H1 (cell line): ENCODE data around the gene SPDYE8. TPM values are rescaled to one million over a fixed set of nuclear protein-coding genes. Genes with fewer than 3 reads are reported as not detected.
"Not testable (repeated sequence)": the region's sequence is repeated elsewhere in the genome, so short reads cannot be mapped to it uniquely, and the experiment has no call there.

Experiments used
- CTCF ChIA-PET: fragments of 300-600 bp; sonication (Branson Sonifier 250); formaldehyde crosslinking; loops from one replicate; lab custom pipeline; 2021; ENCODE audit not compliant: partially characterized antibody; lab: Charles Lee
- POLR2A ChIA-PET: fragments of 300-600 bp; sonication (Branson Sonifier 250); formaldehyde crosslinking; loops from one replicate; lab custom pipeline; 2021; ENCODE audit warnings: inconsistent platforms; ENCODE audit not compliant: partially characterized antibody; lab: Charles Lee
- DNase-seq, 2 experiments: peaks; one replicate each; pipeline versions ENCODE4 v3.0.0 to v3.0.0-alpha.2; 2010 to 2022; ENCODE audit warnings: low spot score in 2 of 2, low read depth in 1 of 2, mixed read lengths in 1 of 2
- FAIRE-seq: peaks from 2 replicates; lab custom pipeline; 2011; peaks lifted over from hg19 to GRCh38; lab: Jason Lieb, UNC
- H2AFZ ChIP-seq: 2 replicates; pipeline ENCODE4 v1.8.1; 2012; ENCODE audit warnings: low read length, inconsistent platforms
- H2AK5ac ChIP-seq: 2 replicates; pipeline ENCODE4 v1.6.1; 2013; ENCODE audit warnings: low read depth, low read length
- H2BK120ac ChIP-seq: replicated peaks from 2 replicates; pipeline ENCODE3; 2013; ENCODE audit warnings: low read depth, low read length, inconsistent platforms
- H2BK12ac ChIP-seq: 2 replicates; pipeline ENCODE4 v1.6.1; 2013; ENCODE audit warnings: low read depth, low read length
- H2BK15ac ChIP-seq: 2 replicates; pipeline ENCODE4 v1.6.1; 2013; ENCODE audit warnings: low read length
- H2BK20ac ChIP-seq: 2 replicates; pipeline ENCODE4 v1.6.1; 2013; ENCODE audit warnings: low read length
- H2BK5ac ChIP-seq: 2 replicates; pipeline ENCODE4 v1.6.1; 2013; ENCODE audit warnings: low read depth, low read length
- H3K14ac ChIP-seq: 2 replicates; pipeline ENCODE4 v1.6.1; 2013; ENCODE audit warnings: inconsistent platforms; ENCODE audit not compliant: insufficient read length
- H3K18ac ChIP-seq: 2 replicates; pipeline ENCODE4 v1.6.1; 2013; ENCODE audit warnings: low read length; ENCODE audit errors: extremely low read depth
- H3K23ac ChIP-seq: 2 replicates; pipeline ENCODE4 v1.6.1; 2013; ENCODE audit warnings: inconsistent platforms; ENCODE audit not compliant: insufficient read length
- H3K23me2 ChIP-seq: 2 replicates; pipeline ENCODE4 v1.6.1; 2013; ENCODE audit warnings: low read depth, low read length
- H3K27ac ChIP-seq: 2 replicates; pipeline ENCODE4 v1.6.1; 2011; ENCODE audit warnings: low read depth, low read length, inconsistent platforms
- H3K27me3 ChIP-seq, 4 experiments: replicated peaks in 1 of 4; 1 replicate in 1 of 4; 2 replicates in 3 of 4; pipeline versions ENCODE4 v1.6.1 to v1.8.1; 2011 to 2013; ENCODE audit warnings: low read length in 3 of 4, mild to moderate bottlenecking in 3 of 4, inconsistent platforms in 2 of 4, mixed read lengths in 2 of 4, moderate library complexity in 1 of 4; ENCODE audit not compliant: control insufficient read depth in 3 of 4, insufficient read depth in 3 of 4; ENCODE audit errors: extremely low read depth in 1 of 4
- H3K36me3 ChIP-seq, 4 experiments: 2 replicates each; pipeline versions ENCODE4 v1.6.1 to v1.8.1; 2011 to 2013; ENCODE audit warnings: mild to moderate bottlenecking in 4 of 4, low read length in 3 of 4, moderate library complexity in 2 of 4, control low read depth in 1 of 4, inconsistent platforms in 1 of 4; ENCODE audit not compliant: insufficient read depth in 4 of 4, control insufficient read depth in 2 of 4
- H3K4ac ChIP-seq: replicated peaks from 2 replicates; pipeline ENCODE3; 2013; ENCODE audit warnings: low read length, low read depth, mixed read lengths, inconsistent platforms; ENCODE audit not compliant: insufficient read length
- H3K4me1 ChIP-seq, 4 experiments: replicated peaks in 1 of 4; 1 replicate in 1 of 4; 2 replicates in 3 of 4; pipeline versions ENCODE4 v1.6.1 to v1.8.1; 2011 to 2013; ENCODE audit warnings: low read length in 3 of 4, inconsistent platforms in 2 of 4, mixed read lengths in 1 of 4; ENCODE audit not compliant: insufficient read depth in 4 of 4, control insufficient read depth in 3 of 4
- H3K4me2 ChIP-seq, 2 experiments: 2 replicates each; pipeline versions ENCODE4 v1.6.1 to v1.8.1; 2011 to 2013; ENCODE audit warnings: low read depth in 2 of 2, low read length in 2 of 2, control low read depth in 1 of 2, inconsistent platforms in 1 of 2, mild to moderate bottlenecking in 1 of 2; ENCODE audit not compliant: insufficient read depth in 1 of 2
- H3K4me3 ChIP-seq, 4 experiments: fragments of 200-600, 300-600 bp in 1 of 4; sonication (generic), shearing (Covaris generic), sonication (Bioruptor Twin) in 1 of 4; 2 replicates each; pipeline versions ENCODE4 v1.5.1 to v1.8.1; 2011 to 2016; ENCODE audit warnings: low read length in 4 of 4, low read depth in 3 of 4, control low read depth in 2 of 4, inconsistent platforms in 2 of 4, mild to moderate bottlenecking in 2 of 4, mixed read lengths in 1 of 4, moderate library complexity in 1 of 4; ENCODE audit not compliant: insufficient read depth in 2 of 4; ENCODE audit errors: extremely low read depth in 1 of 4
- H3K56ac ChIP-seq: replicated peaks from 2 replicates; pipeline ENCODE3; 2013; ENCODE audit warnings: low read depth, mild to moderate bottlenecking, mixed read lengths, low read length, inconsistent platforms; ENCODE audit not compliant: insufficient read length
- H3K79me1 ChIP-seq: 2 replicates; pipeline ENCODE4 v1.6.1; 2013; ENCODE audit warnings: low read depth, low read length, control low read depth
- H3K79me2 ChIP-seq, 2 experiments: 2 replicates each; pipeline versions ENCODE4 v1.6.1 to v1.8.1; 2012 to 2013; ENCODE audit warnings: low read length in 2 of 2, mild to moderate bottlenecking in 2 of 2, inconsistent platforms in 1 of 2; ENCODE audit not compliant: insufficient read depth in 2 of 2, control insufficient read depth in 1 of 2
- H3K9ac ChIP-seq, 4 experiments: replicated peaks in 1 of 4; 1 replicate in 1 of 4; 2 replicates in 3 of 4; pipeline versions ENCODE4 v1.6.1 to v1.8.1; 2011 to 2013; ENCODE audit warnings: low read depth in 3 of 4, low read length in 3 of 4, control low read depth in 2 of 4, mild to moderate bottlenecking in 2 of 4, moderate library complexity in 2 of 4, inconsistent platforms in 1 of 4; ENCODE audit errors: extremely low read depth in 1 of 4
- H3K9me3 ChIP-seq, 2 experiments: 2 replicates each; pipeline versions ENCODE4 v1.6.1 to v1.8.1; 2012 to 2013; ENCODE audit warnings: mild to moderate bottlenecking in 2 of 2, moderate library complexity in 2 of 2, control low read depth in 1 of 2, inconsistent platforms in 1 of 2, low read depth in 1 of 2, low read length in 1 of 2, mixed read lengths in 1 of 2; ENCODE audit not compliant: insufficient read depth in 2 of 2
- H4K20me1 ChIP-seq, 2 experiments: replicated peaks in 1 of 2; 2 replicates each; pipeline versions ENCODE3 to v1.8.1; 2011 to 2013; ENCODE audit warnings: inconsistent platforms in 2 of 2, low read length in 2 of 2, mild to moderate bottlenecking in 1 of 2; ENCODE audit not compliant: insufficient read depth in 2 of 2, control insufficient read depth in 1 of 2
- H4K5ac ChIP-seq: 2 replicates; pipeline ENCODE4 v1.6.1; 2013; ENCODE audit warnings: low read length, low read depth, mixed read lengths, inconsistent platforms; ENCODE audit not compliant: insufficient read length
- H4K8ac ChIP-seq: 2 replicates; pipeline ENCODE4 v1.8.0; 2013; ENCODE audit warnings: mild to moderate bottlenecking, moderate library complexity, low read length, inconsistent platforms; ENCODE audit not compliant: insufficient read depth; ENCODE audit errors: extremely low read depth
- H4K91ac ChIP-seq: replicated peaks from 2 replicates; pipeline ENCODE3; 2013; ENCODE audit warnings: low read length, mixed read lengths, inconsistent platforms; ENCODE audit not compliant: insufficient read length
- WGBS, 2 experiments: shearing (Covaris generic) in 1 of 2; methylation state at CpG; one replicate each; pipeline versions ENCODE4 v1.1.6 to v1.1.7; 2013 to 2015; ENCODE audit warnings: low lambda C conversion rate in 2 of 2, mixed read lengths in 2 of 2, inconsistent platforms in 1 of 2, low coverage in 1 of 2, missing lambda C conversion rate in 1 of 2; ENCODE audit not compliant: insufficient replicate concordance in 2 of 2, insufficient coverage in 1 of 2, insufficient read length in 1 of 2; ENCODE audit errors: extremely low coverage in 1 of 2, missing lambda C conversion rate in 1 of 2; 5-methylcytosine and 5-hydroxymethylcytosine counted together
- polyA plus RNA-seq, 7 experiments: library from polyadenylated mRNA; depleted of rRNA in 3 of 7; stranded (reverse) in 5 of 7; unstranded in 2 of 7; fragments of >200 nt in 5 of 7; fragments of 200-250 nt in 2 of 7; gene quantifications; 1 replicate in 5 of 7; 2 replicates in 1 of 7; 4 replicates in 1 of 7; pipeline versions ENCODE4 v1.2.1 to v1.2.3, GENCODE V29; 2011 to 2013; ENCODE audit warnings: missing spikeins in 2 of 7, mixed read lengths in 2 of 7
- total RNA-seq: library from RNA; stranded (reverse); fragmentation: NEBNext Ultra II Directional; extraction: Animal tissue kit (Norgen Biotek cat#: 25700); gene quantifications from 2 replicates; pipeline ENCODE4 v1.2.1, GENCODE V29; 2021

Gene SPDYE8
- total and polyA plus RNA-seq, 2 of the 8 experiments (the other 6 are each of a cell fraction or from before 2014, with no cell fraction given) = not detected

DNA sequence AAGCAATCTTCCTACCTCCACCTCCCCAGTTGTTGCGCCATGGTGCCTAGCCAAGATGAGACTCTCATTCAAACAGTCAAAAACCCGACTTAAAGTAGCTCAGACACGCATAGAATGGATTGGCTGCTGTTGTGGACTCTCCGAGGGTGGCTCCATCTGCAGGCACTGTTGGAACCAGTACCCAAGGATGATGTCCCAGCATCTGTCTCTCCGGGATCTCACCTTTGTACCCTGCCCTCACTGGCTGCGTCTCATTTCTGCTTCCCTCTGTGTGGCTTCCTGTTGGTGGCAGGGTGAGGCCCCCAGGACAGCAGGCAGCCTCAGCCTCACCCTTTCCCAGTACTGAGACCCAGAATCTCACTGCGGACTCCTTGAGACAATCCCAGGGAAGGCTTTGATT, 54.8 kb downstream of the SPDYE8 start:
- 90% methylated on average over 2 of the region's 7 CpGs; no CpG with 5 or more reads in 1 of the 2 experiments for WGBS, 2 experiments

DNA sequence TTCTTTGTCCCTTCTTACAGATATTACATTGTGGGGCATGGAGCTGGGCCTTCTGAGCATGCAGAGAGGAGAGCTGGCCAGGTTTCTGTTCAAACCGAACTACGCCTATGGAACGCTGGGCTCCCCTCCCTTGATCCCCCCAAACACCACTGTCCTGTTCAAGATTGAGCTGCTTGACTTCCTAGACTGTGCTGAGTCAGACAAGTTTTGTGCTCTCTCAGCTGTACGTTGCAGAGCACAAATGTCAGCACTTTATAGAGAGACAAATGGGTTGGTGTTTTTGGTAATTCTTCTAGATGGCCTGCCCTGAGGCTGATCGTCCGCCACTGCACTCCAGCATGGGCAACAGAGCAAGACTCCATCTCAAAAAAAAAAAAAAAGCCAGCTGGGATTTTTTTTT, 58.1 kb downstream of the SPDYE8 start:
- H2BK15ac ChIP-seq, POLR2A ChIA-PET, H3K18ac ChIP-seq, H3K56ac ChIP-seq, DNase-seq, H4K91ac ChIP-seq, H3K79me2 ChIP-seq, H2BK5ac ChIP-seq, H4K5ac ChIP-seq, H3K79me1 ChIP-seq, H2BK20ac ChIP-seq, H2AK5ac ChIP-seq, H2AFZ ChIP-seq, H3K14ac ChIP-seq, H3K36me3 ChIP-seq, H3K27ac ChIP-seq, H3K9me3 ChIP-seq, H3K4me2 ChIP-seq, H4K8ac ChIP-seq, CTCF ChIA-PET, H3K23me2 ChIP-seq, H4K20me1 ChIP-seq, H3K4me1 ChIP-seq, FAIRE-seq, H2BK12ac ChIP-seq, H3K4ac ChIP-seq, H3K4me3 ChIP-seq, H2BK120ac ChIP-seq, H3K23ac ChIP-seq, H3K9ac ChIP-seq, H3K27me3 ChIP-seq: not testable (repeated sequence)
- WGBS, 2 experiments = no CpG with 5 or more reads among the region's 6 CpGs

More for the DNA sequence above, 54.8 kb downstream of the SPDYE8 start:
- H3K4ac ChIP-seq, H4K8ac ChIP-seq, H3K4me1 ChIP-seq, H2BK20ac ChIP-seq, H3K79me1 ChIP-seq, H3K14ac ChIP-seq, DNase-seq, H3K4me3 ChIP-seq, H2BK120ac ChIP-seq, H3K23ac ChIP-seq, CTCF ChIA-PET, H3K23me2 ChIP-seq, H3K4me2 ChIP-seq, H4K91ac ChIP-seq, H2BK15ac ChIP-seq, H3K9me3 ChIP-seq, H2AFZ ChIP-seq, H2AK5ac ChIP-seq, H2BK5ac ChIP-seq, H3K27me3 ChIP-seq, H3K56ac ChIP-seq, H4K5ac ChIP-seq, H3K27ac ChIP-seq, H4K20me1 ChIP-seq, H2BK12ac ChIP-seq, H3K79me2 ChIP-seq, POLR2A ChIA-PET, H3K9ac ChIP-seq, H3K18ac ChIP-seq, FAIRE-seq, H3K36me3 ChIP-seq: not testable (repeated sequence)
